WTC11 (cell line): ENCODE measurements around the gene RAC2.

Experiments
- ARID4B ChIP-seq: sonication (generic); formaldehyde crosslinking; IDR thresholded peaks from 2 replicates; pipeline ENCODE4 v1.8.0; 2023; ENCODE audit warnings: missing genetic modification reagents, mild to moderate bottlenecking, borderline replicate concordance
- PREB ChIP-seq: sonication (generic); formaldehyde crosslinking; IDR thresholded peaks from 2 replicates; pipeline ENCODE4 v1.8.1; 2022; ENCODE audit warnings: mild to moderate bottlenecking, missing genetic modification reagents, moderate library complexity, borderline replicate concordance
- SP1 ChIP-seq: sonication (generic); formaldehyde crosslinking; conservative IDR thresholded peaks from 2 replicates; pipeline ENCODE4 v1.8.1; 2022; ENCODE audit warnings: missing genetic modification reagents
- USF1 ChIP-seq: sonication (generic); formaldehyde crosslinking; IDR thresholded peaks from 2 replicates; pipeline ENCODE4 v1.8.0; 2022; ENCODE audit warnings: mild to moderate bottlenecking, missing genetic modification reagents
- ZNF138 ChIP-seq: sonication (generic); formaldehyde crosslinking; conservative IDR thresholded peaks from 2 replicates; pipeline ENCODE4 v1.8.1; 2022; ENCODE audit warnings: mild to moderate bottlenecking, moderate library complexity, missing genetic modification reagents
- ZNF219 ChIP-seq: sonication (generic); formaldehyde crosslinking; IDR thresholded peaks from 2 replicates; pipeline ENCODE4 v1.8.0; 2023; ENCODE audit warnings: missing genetic modification reagents, mild to moderate bottlenecking, borderline replicate concordance
- TF ChIP-seq, protein P1 (sequence below): fragments of 200-600 bp; IDR thresholded peaks from 2 replicates; pipeline ENCODE4 v1.8.0; 2022; ENCODE audit warnings: antibody characterized with exemption
- TF ChIP-seq, protein P2 (sequence below): sonication (generic); formaldehyde crosslinking; IDR thresholded peaks from 2 replicates; pipeline ENCODE4 v1.8.1; 2023; ENCODE audit warnings: mild to moderate bottlenecking, missing genetic modification reagents

GRCh38 chr22:37186997-37187522 is 57.0 kb downstream of the RAC2 start:
- TF ChIP-seq, protein P1, sequence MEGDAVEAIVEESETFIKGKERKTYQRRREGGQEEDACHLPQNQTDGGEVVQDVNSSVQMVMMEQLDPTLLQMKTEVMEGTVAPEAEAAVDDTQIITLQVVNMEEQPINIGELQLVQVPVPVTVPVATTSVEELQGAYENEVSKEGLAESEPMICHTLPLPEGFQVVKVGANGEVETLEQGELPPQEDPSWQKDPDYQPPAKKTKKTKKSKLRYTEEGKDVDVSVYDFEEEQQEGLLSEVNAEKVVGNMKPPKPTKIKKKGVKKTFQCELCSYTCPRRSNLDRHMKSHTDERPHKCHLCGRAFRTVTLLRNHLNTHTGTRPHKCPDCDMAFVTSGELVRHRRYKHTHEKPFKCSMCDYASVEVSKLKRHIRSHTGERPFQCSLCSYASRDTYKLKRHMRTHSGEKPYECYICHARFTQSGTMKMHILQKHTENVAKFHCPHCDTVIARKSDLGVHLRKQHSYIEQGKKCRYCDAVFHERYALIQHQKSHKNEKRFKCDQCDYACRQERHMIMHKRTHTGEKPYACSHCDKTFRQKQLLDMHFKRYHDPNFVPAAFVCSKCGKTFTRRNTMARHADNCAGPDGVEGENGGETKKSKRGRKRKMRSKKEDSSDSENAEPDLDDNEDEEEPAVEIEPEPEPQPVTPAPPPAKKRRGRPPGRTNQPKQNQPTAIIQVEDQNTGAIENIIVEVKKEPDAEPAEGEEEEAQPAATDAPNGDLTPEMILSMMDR, result no peak
- TF ChIP-seq ARID4B (CRISPR knock-in tag), result no peak
- no peak for TF ChIP-seq ZNF138 (CRISPR knock-in tag)
- TF ChIP-seq PREB (CRISPR knock-in tag), result no peak
- no peak for TF ChIP-seq SP1 (CRISPR knock-in tag)
- TF ChIP-seq, protein P2, sequence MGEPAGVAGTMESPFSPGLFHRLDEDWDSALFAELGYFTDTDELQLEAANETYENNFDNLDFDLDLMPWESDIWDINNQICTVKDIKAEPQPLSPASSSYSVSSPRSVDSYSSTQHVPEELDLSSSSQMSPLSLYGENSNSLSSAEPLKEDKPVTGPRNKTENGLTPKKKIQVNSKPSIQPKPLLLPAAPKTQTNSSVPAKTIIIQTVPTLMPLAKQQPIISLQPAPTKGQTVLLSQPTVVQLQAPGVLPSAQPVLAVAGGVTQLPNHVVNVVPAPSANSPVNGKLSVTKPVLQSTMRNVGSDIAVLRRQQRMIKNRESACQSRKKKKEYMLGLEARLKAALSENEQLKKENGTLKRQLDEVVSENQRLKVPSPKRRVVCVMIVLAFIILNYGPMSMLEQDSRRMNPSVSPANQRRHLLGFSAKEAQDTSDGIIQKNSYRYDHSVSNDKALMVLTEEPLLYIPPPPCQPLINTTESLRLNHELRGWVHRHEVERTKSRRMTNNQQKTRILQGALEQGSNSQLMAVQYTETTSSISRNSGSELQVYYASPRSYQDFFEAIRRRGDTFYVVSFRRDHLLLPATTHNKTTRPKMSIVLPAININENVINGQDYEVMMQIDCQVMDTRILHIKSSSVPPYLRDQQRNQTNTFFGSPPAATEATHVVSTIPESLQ (CRISPR knock-in tag), result no peak
- TF ChIP-seq ZNF219 (CRISPR knock-in tag), result no peak
- TF ChIP-seq USF1 (CRISPR knock-in tag), result no peak
